ENCODE measurements around the gene MAPK1IP1L. TPM values are rescaled to one million over a fixed set of nuclear protein-coding genes. Genes with fewer than 3 reads are reported as not detected.
"Not testable (repeated sequence)": the region's sequence is repeated elsewhere in the genome, so short reads cannot be mapped to it uniquely, and the experiment has no call there.

Gene MAPK1IP1L
- total RNA-seq, 1 experiment from 2014 or later = 79.7 TPM

DNA sequence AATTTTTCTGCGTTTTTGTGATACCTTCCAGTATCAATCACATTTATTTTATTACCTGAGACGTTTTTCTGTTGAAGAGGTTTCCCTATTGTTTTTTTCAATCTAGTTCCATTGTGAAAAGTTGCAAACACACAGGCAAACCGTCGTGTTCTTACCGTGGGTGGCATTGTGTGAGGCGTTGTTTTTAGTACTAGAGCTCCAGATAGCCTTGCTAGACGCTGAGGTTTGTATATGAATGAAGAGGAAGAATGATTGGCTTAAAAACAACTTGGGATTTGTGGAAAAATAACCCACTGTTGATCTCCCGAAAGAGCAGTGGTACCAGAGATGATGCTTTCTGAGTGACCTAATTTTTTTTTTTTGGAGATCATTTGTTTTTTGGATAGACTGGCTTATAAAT is 23.4 kb upstream of the MAPK1IP1L start:
- 0 out of 2 replicates have a peak overlapping the region, but pooled peaks have one; percentile 40 for H3K27ac ChIP-seq

GRCh38 chr14:55028476-55028875 is 23.0 kb upstream of the MAPK1IP1L start:
- TF ChIP-seq, protein P1, sequence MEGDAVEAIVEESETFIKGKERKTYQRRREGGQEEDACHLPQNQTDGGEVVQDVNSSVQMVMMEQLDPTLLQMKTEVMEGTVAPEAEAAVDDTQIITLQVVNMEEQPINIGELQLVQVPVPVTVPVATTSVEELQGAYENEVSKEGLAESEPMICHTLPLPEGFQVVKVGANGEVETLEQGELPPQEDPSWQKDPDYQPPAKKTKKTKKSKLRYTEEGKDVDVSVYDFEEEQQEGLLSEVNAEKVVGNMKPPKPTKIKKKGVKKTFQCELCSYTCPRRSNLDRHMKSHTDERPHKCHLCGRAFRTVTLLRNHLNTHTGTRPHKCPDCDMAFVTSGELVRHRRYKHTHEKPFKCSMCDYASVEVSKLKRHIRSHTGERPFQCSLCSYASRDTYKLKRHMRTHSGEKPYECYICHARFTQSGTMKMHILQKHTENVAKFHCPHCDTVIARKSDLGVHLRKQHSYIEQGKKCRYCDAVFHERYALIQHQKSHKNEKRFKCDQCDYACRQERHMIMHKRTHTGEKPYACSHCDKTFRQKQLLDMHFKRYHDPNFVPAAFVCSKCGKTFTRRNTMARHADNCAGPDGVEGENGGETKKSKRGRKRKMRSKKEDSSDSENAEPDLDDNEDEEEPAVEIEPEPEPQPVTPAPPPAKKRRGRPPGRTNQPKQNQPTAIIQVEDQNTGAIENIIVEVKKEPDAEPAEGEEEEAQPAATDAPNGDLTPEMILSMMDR (conservative IDR thresholded peaks at IDR 0.05) = no peak
- TF ChIP-seq EZH2 (IDR thresholded peaks at IDR 0.05; ENCODE audit: low read depth) = no peak
- H3K36me3 ChIP-seq (ENCODE audit: low read depth) = peaks cover 13% of the 10 kb centered on the region; the same call in 1 of the 2 replicates
- peaks cover 26% of the 10 kb centered on the region for H3K4me1 ChIP-seq (replicated peaks; ENCODE audit: insufficient read depth)
- peaks cover 9% of the 10 kb centered on the region; the same call in 1 of the 2 replicates for H4K20me1 ChIP-seq (ENCODE audit: insufficient read depth)
- ChIA-PET CTCF (no interaction called here), POLR2A (ENCODE audit: unreplicated experiment) (interaction anchor here (0.7 kb wide), 1 partner anchor 44 kb away, joined by 11 read pairs; no protein-coding TSS in a partner anchor)
- no peak for DNase-seq
- no peaks in the 10 kb centered on the region for H3K9me3 ChIP-seq (ENCODE audit: insufficient read depth, low read depth)
- intact Hi-C loops (cut with micrococcal nuclease; ENCODE audit: unreplicated experiment) = no loop called here
- peak overlapping the region; percentile 76 for H3K4me2 ChIP-seq
- H3K4me3 ChIP-seq = peak overlapping the region; percentile 80
- H3F3A ChIP-seq (ENCODE audit: insufficient read depth, low read depth) = no peaks in the 10 kb centered on the region; the same call in 1 of the 2 replicates
- H3K27me3 ChIP-seq (ENCODE audit: insufficient read depth, low read depth) = no peaks in the 10 kb centered on the region
- no peak overlapping the region for H2AFZ ChIP-seq
- no peak overlapping the region for H3K27ac ChIP-seq
- no TSS peak for BruUV-seq (replicated peaks)
- H3K9me2 ChIP-seq (ENCODE audit: insufficient read depth) = no peaks in the 10 kb centered on the region
- H3K79me2 ChIP-seq (ENCODE audit: low read depth) = peaks cover 77% of the 10 kb centered on the region

More for the DNA sequence above, 23.4 kb upstream of the MAPK1IP1L start:
- POLR2A ChIA-PET (ENCODE audit: unreplicated experiment) = interaction anchor here (0.7 kb wide), 1 partner anchor 43 kb away, joined by 11 read pairs; no protein-coding TSS in a partner anchor
- Histone ChIP-seq H3K4me1 (replicated peaks; ENCODE audit: insufficient read depth) (peaks cover 26% of the 10 kb centered on the region), H3K9me3 (ENCODE audit: insufficient read depth, low read depth) (no peaks in the 10 kb centered on the region), H3K4me3 (peak overlapping the region; percentile 80), H3K27me3 (ENCODE audit: insufficient read depth, low read depth) (no peaks in the 10 kb centered on the region), H3K9me2 (ENCODE audit: insufficient read depth) (no peaks in the 10 kb centered on the region), H3K36me3 (ENCODE audit: low read depth) (0 out of 2 replicates have a peak, but pooled peaks cover 11% of the 10 kb centered on the region), H3F3A (ENCODE audit: insufficient read depth, low read depth) (no peaks in the 10 kb centered on the region; the same call in 1 of the 2 replicates), H3K4me2 (peak overlapping the region; percentile 76), H2AFZ (no peak overlapping the region; the same call in 1 of the 2 replicates), H4K20me1 (ENCODE audit: insufficient read depth) (peaks cover 9% of the 10 kb centered on the region; the same call in 1 of the 2 replicates), H3K79me2 (ENCODE audit: low read depth) (peaks cover 74% of the 10 kb centered on the region)
- no peak for DNase-seq
- CTCF ChIA-PET = no interaction called here
- BruUV-seq (replicated peaks) = no TSS peak
- intact Hi-C loops (cut with micrococcal nuclease; ENCODE audit: unreplicated experiment) = no loop called here
- TF ChIP-seq EZH2 (IDR thresholded peaks at IDR 0.05; ENCODE audit: low read depth) = no peak
- TF ChIP-seq, protein P1 (conservative IDR thresholded peaks at IDR 0.05) = no peak

DNA sequence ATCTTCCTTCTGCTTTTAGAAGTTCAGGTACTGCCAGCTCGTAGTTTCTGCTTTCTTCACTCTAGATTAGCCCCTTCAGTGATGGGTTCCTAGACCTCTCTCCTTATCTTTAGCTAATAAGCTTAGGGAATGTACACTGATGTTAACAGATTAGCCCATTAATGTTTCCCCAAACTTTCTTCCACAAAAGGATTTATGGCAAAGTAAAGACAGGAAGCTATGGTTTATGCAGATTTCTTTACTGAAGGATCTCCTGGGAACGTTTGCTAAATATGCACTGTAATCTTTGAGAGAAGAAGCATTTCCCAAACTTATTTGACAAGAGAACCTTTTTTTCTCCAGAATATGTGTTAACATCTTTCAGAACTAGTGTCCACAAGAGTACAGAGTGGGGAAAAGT is 20.3 kb upstream of the MAPK1IP1L start:
- POLR2A ChIA-PET (ENCODE audit: unreplicated experiment) = interaction anchor here (0.6 kb wide), 1 partner anchor 44 kb away, joined by 13 read pairs; no protein-coding TSS in a partner anchor
- TF ChIP-seq, protein P1 (conservative IDR thresholded peaks at IDR 0.05) = no peak
- TF ChIP-seq EZH2 (IDR thresholded peaks at IDR 0.05; ENCODE audit: low read depth) = no peak

GRCh38 chr14:55037995-55038394 is 13.5 kb upstream of the MAPK1IP1L start:
- BruUV-seq (replicated peaks); H3K9me3 ChIP-seq (ENCODE audit: insufficient read depth, low read depth); H2AFZ ChIP-seq; H3K9me2 ChIP-seq (ENCODE audit: insufficient read depth); H3K27me3 ChIP-seq (ENCODE audit: insufficient read depth, low read depth); H3K4me3 ChIP-seq; H3K4me2 ChIP-seq; intact Hi-C loops (cut with micrococcal nuclease; ENCODE audit: unreplicated experiment); DNase-seq; H4K20me1 ChIP-seq (ENCODE audit: insufficient read depth); POLR2A ChIA-PET (ENCODE audit: unreplicated experiment): not testable (repeated sequence)
- Histone ChIP-seq H3F3A (ENCODE audit: insufficient read depth, low read depth) (peaks cover 17% of the 10 kb centered on the region; the same call in 1 of the 2 replicates), H3K4me1 (replicated peaks; ENCODE audit: insufficient read depth) (peaks cover 19% of the 10 kb centered on the region), H3K36me3 (ENCODE audit: low read depth) (peaks cover 19% of the 10 kb centered on the region; the same call in 1 of the 2 replicates), H3K79me2 (ENCODE audit: low read depth) (peaks cover 37% of the 10 kb centered on the region), H3K27ac (peak overlapping the region; percentile 48; the same call in 1 of the 2 replicates)
- CTCF ChIA-PET = interaction anchor here (0.6 to 1.6 kb wide), 2 partner anchors 40 to 474 kb away, joined by 4 to 6 read pairs; no protein-coding TSS in a partner anchor

More for the DNA sequence above, 20.3 kb upstream of the MAPK1IP1L start:
- peaks cover 18% of the 10 kb centered on the region for H3K4me1 ChIP-seq (replicated peaks; ENCODE audit: insufficient read depth)
- BruUV-seq (replicated peaks) = no TSS peak
- H3K4me2 ChIP-seq = no peak overlapping the region
- no peak overlapping the region for H2AFZ ChIP-seq
- no peaks in the 10 kb centered on the region; the same call in 1 of the 2 replicates for H3F3A ChIP-seq (ENCODE audit: insufficient read depth, low read depth)
- H3K79me2 ChIP-seq (ENCODE audit: low read depth) = peaks cover 77% of the 10 kb centered on the region
- H3K36me3 ChIP-seq (ENCODE audit: low read depth) = peaks cover 19% of the 10 kb centered on the region; the same call in 1 of the 2 replicates
- H3K9me3 ChIP-seq (ENCODE audit: insufficient read depth, low read depth) = no peaks in the 10 kb centered on the region
- H3K9me2 ChIP-seq (ENCODE audit: insufficient read depth) = no peaks in the 10 kb centered on the region
- no peaks in the 10 kb centered on the region for H3K27me3 ChIP-seq (ENCODE audit: insufficient read depth, low read depth)
- CTCF ChIA-PET = no interaction called here
- no peak overlapping the region for H3K4me3 ChIP-seq
- no peak overlapping the region for H3K27ac ChIP-seq
- H4K20me1 ChIP-seq (ENCODE audit: insufficient read depth) = peaks cover 9% of the 10 kb centered on the region; the same call in 1 of the 2 replicates
- DNase-seq = no peak
- intact Hi-C loops (cut with micrococcal nuclease; ENCODE audit: unreplicated experiment) = no loop called here
